ENCODE results near the gene HSPB6. TPM values are rescaled to one million over a fixed set of nuclear protein-coding genes. Genes with fewer than 3 reads are reported as not detected.

HSPB6 gene
- total RNA-seq, 1 experiment from 2014 or later = 0.87 TPM

- no peak for TF ChIP-seq SIN3A (IDR thresholded peaks at IDR 0.05; ENCODE audit: borderline replicate concordance, insufficient read depth, low read depth, low read length)
- TF ChIP-seq, protein P1, sequence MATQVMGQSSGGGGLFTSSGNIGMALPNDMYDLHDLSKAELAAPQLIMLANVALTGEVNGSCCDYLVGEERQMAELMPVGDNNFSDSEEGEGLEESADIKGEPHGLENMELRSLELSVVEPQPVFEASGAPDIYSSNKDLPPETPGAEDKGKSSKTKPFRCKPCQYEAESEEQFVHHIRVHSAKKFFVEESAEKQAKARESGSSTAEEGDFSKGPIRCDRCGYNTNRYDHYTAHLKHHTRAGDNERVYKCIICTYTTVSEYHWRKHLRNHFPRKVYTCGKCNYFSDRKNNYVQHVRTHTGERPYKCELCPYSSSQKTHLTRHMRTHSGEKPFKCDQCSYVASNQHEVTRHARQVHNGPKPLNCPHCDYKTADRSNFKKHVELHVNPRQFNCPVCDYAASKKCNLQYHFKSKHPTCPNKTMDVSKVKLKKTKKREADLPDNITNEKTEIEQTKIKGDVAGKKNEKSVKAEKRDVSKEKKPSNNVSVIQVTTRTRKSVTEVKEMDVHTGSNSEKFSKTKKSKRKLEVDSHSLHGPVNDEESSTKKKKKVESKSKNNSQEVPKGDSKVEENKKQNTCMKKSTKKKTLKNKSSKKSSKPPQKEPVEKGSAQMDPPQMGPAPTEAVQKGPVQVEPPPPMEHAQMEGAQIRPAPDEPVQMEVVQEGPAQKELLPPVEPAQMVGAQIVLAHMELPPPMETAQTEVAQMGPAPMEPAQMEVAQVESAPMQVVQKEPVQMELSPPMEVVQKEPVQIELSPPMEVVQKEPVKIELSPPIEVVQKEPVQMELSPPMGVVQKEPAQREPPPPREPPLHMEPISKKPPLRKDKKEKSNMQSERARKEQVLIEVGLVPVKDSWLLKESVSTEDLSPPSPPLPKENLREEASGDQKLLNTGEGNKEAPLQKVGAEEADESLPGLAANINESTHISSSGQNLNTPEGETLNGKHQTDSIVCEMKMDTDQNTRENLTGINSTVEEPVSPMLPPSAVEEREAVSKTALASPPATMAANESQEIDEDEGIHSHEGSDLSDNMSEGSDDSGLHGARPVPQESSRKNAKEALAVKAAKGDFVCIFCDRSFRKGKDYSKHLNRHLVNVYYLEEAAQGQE (IDR thresholded peaks at IDR 0.05; ENCODE audit: insufficient read depth in 1 of 2, low read depth in 2 of 2, low read length in 1 of 2) = no peak
- no peak for TF ChIP-seq TCF7L2 (IDR thresholded peaks at IDR 0.05; ENCODE audit: low read depth, low read length)
- no peak for TF ChIP-seq CTCF (IDR thresholded peaks at IDR 0.05)
- no peak for TF ChIP-seq POLR2AphosphoS5 (IDR thresholded peaks at IDR 0.05; ENCODE audit: low read depth, low read length)
- ChIA-PET CTCF (no interaction called here), POLR2A (no interaction called here)
Observed at GRCh38 chr19:35793381-35794165, 36.7 kb upstream of the HSPB6 start.

GRCh38 chr19:35792888-35793287 lies 36.1 kb upstream of the HSPB6 start:
- POLR2A ChIA-PET = no interaction called here
- DNase-seq (ENCODE audit: low read depth, low spot score) = no peak
- CTCF ChIA-PET = no interaction called here
- BruUV-seq (replicated peaks) = no TSS peak
- H3K27me3 ChIP-seq (ENCODE audit: control insufficient read depth, insufficient read depth, low read length) = no peaks in the 10 kb centered on the region
- H3K4me3 ChIP-seq (ENCODE audit: low read depth in 2 of 2, low read length in 2 of 2) = no peak overlapping the region
- ATAC-seq = no peak
- H3K9me3 ChIP-seq (ENCODE audit: control insufficient read depth, insufficient read depth, low read depth, low read length) = no peaks in the 10 kb centered on the region
- in situ Hi-C loops (cut with HindIII; ENCODE audit: low pct_unique_long_range_greater_than_20kb, low sequenced_read_pairs) = no loop called here
- no peak for TF ChIP-seq POLR2AphosphoS5 (IDR thresholded peaks at IDR 0.05; ENCODE audit: low read depth, low read length)
- TF ChIP-seq, protein P1 (IDR thresholded peaks at IDR 0.05; ENCODE audit: insufficient read depth in 1 of 2, low read depth in 2 of 2, low read length in 1 of 2) = no peak
- no peak for TF ChIP-seq TCF7L2 (IDR thresholded peaks at IDR 0.05; ENCODE audit: low read depth, low read length)
- no peak for TF ChIP-seq SIN3A (IDR thresholded peaks at IDR 0.05; ENCODE audit: borderline replicate concordance, insufficient read depth, low read depth, low read length)
- TF ChIP-seq CTCF (IDR thresholded peaks at IDR 0.05) = no peak
- no peak overlapping the region for H3K27ac ChIP-seq (ENCODE audit: low read length)
- intact Hi-C loops (cut with micrococcal nuclease; ENCODE audit: unreplicated experiment) = no loop called here
- no peaks in the 10 kb centered on the region for H3K36me3 ChIP-seq (ENCODE audit: control insufficient read depth, insufficient read depth, low read length)
- H3K4me1 ChIP-seq (ENCODE audit: control insufficient read depth, insufficient read depth, low read length) = no peaks in the 10 kb centered on the region; the same call in 1 of the 2 replicates

More at GRCh38 chr19:35793381-35794165, 36.7 kb upstream of the HSPB6 start:
- no peak overlapping the region for H3K4me3 ChIP-seq (ENCODE audit: low read depth in 2 of 2, low read length in 2 of 2)
- BruUV-seq (replicated peaks) = no TSS peak
- no peaks in the 10 kb centered on the region for H3K27me3 ChIP-seq (ENCODE audit: control insufficient read depth, insufficient read depth, low read length)
- H3K4me1 ChIP-seq (ENCODE audit: control insufficient read depth, insufficient read depth, low read length) = no peaks in the 10 kb centered on the region; the same call in 1 of the 2 replicates
- in situ Hi-C loops (cut with HindIII; ENCODE audit: low pct_unique_long_range_greater_than_20kb, low sequenced_read_pairs) (no loop called here), intact Hi-C loops (cut with micrococcal nuclease; ENCODE audit: unreplicated experiment) (no loop called here)
- DNase-seq (ENCODE audit: low read depth, low spot score) (no peak), ATAC-seq (no peak)
- no peaks in the 10 kb centered on the region for H3K9me3 ChIP-seq (ENCODE audit: control insufficient read depth, insufficient read depth, low read depth, low read length)
- H3K27ac ChIP-seq (ENCODE audit: low read length) = no peak overlapping the region
- H3K36me3 ChIP-seq (ENCODE audit: control insufficient read depth, insufficient read depth, low read length) = no peaks in the 10 kb centered on the region
